Hepatocyte (in vitro differentiated cells): ENCODE data around the gene IL17RD. TPM values are rescaled to one million over a fixed set of nuclear protein-coding genes. Genes with fewer than 3 reads are reported as not detected.

Experiments used
- DNase-seq: peaks from one replicate; pipeline ENCODE4 v3.0.0-alpha.2; 2016; ENCODE audit warnings: low spot score
- H2AFZ ChIP-seq: fragments of 200-600 bp; sonication (generic); 2 replicates; pipeline ENCODE4 v1.6.0; 2016; ENCODE audit warnings: antibody characterized with exemption, mild to moderate bottlenecking
- H3K27ac ChIP-seq: fragments of 200-600 bp; sonication (generic); 2 replicates; pipeline ENCODE4 v1.5.1; 2016; ENCODE audit warnings: mild to moderate bottlenecking
- H3K27me3 ChIP-seq: fragments of 200-600 bp; sonication (generic); 2 replicates; pipeline ENCODE4 v1.6.1; 2016
- H3K36me3 ChIP-seq: fragments of 200-600 bp; sonication (generic); replicated peaks from 2 replicates; pipeline ENCODE4 v1.5.1; 2016; ENCODE audit warnings: low read depth; ENCODE audit not compliant: insufficient read depth
- H3K4me1 ChIP-seq: fragments of 200-600 bp; sonication (generic); 2 replicates; pipeline ENCODE4 v1.5.1; 2016; ENCODE audit warnings: mild to moderate bottlenecking, moderate library complexity; ENCODE audit not compliant: insufficient read depth
- H3K4me2 ChIP-seq: fragments of 200-600 bp; sonication (generic); 2 replicates; pipeline ENCODE4 v1.6.0; 2016
- H3K4me3 ChIP-seq: fragments of 200-600 bp; sonication (generic); 2 replicates; pipeline ENCODE4 v1.5.1; 2016; ENCODE audit warnings: mild to moderate bottlenecking
- H3K79me2 ChIP-seq: fragments of 200-600 bp; sonication (generic); 2 replicates; pipeline ENCODE4 v1.6.0; 2017; ENCODE audit warnings: mild to moderate bottlenecking
- H3K9me2 ChIP-seq: fragments of 200-600 bp; sonication (generic); replicated peaks from 2 replicates; pipeline ENCODE4 v1.6.0; 2017; ENCODE audit warnings: mild to moderate bottlenecking; ENCODE audit not compliant: insufficient read depth
- H3K9me3 ChIP-seq: fragments of 200-600 bp; sonication (generic); 2 replicates; pipeline ENCODE4 v1.5.1; 2016; ENCODE audit warnings: low read depth, mild to moderate bottlenecking
- H4K20me1 ChIP-seq: fragments of 200-600 bp; sonication (generic); 2 replicates; pipeline ENCODE4 v1.6.0; 2016; ENCODE audit warnings: mild to moderate bottlenecking; ENCODE audit not compliant: insufficient read depth, poor library complexity, severe bottlenecking
- EZH2 ChIP-seq: fragments of 200-600 bp; sonication (generic); IDR thresholded peaks from 2 replicates; pipeline ENCODE4 v1.6.1; 2016; ENCODE audit warnings: antibody characterized with exemption, mild to moderate bottlenecking, borderline replicate concordance
- EZH2phosphoT487 ChIP-seq: fragments of 200-600 bp; sonication (generic); IDR thresholded peaks from one replicate; pipeline ENCODE4 v1.6.1; 2018; ENCODE audit warnings: antibody characterized with exemption, mild to moderate bottlenecking, low read depth, moderate library complexity; ENCODE audit not compliant: unreplicated experiment, severe bottlenecking
- WGBS: methylation state at CpG from one replicate; pipeline ENCODE4 v1.1.6; 2016; ENCODE audit warnings: low lambda C conversion rate; ENCODE audit errors: missing lambda C conversion rate; 5-methylcytosine and 5-hydroxymethylcytosine counted together
- polyA plus RNA-seq: library from polyadenylated mRNA; unstranded; fragments of >200 nt; fragmentation: Nextera tagmentation; extraction: Ambion mirVana; gene quantifications from 2 replicates; pipeline ENCODE4 v1.2.1, GENCODE V29; 2016
- total RNA-seq: library from RNA; depleted of rRNA; stranded (reverse); fragments of >200 nt; gene quantifications from 2 replicates; pipeline ENCODE4 v1.2.3, GENCODE V29; 2014
- TF ChIP-seq, protein P1 (sequence below): fragments of 200-600 bp; sonication (generic); IDR thresholded peaks from 2 replicates; pipeline ENCODE4 v1.5.1; 2016; ENCODE audit warnings: antibody characterized with exemption, mild to moderate bottlenecking; ENCODE audit not compliant: poor library complexity

Gene IL17RD
- total and polyA plus RNA-seq, 2 experiments from 2014 or later: 1.7 to 6.2 TPM

DNA sequence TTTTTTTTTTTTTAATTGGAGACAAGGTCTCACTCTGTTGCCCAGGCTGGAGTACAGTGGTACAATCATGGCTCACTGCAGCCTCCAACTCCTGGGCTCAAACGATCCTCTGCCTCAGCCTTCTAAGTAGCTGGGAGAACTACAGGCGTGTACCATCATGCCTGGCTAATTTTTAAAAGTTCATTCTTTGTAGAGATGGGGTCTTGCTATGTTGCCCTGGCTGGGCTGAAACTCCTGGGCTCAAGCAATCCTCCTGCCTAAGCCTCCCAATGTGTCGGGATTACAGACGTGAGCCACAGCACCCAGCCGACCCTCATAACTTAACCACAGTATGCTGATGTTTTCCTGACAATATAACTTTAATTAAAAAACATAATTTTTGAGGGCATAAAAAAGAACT is 24.3 kb downstream of the IL17RD start:
- H4K20me1 ChIP-seq: no peaks in the 10 kb centered on the region
- no peak for DNase-seq
- TF ChIP-seq, protein P1, sequence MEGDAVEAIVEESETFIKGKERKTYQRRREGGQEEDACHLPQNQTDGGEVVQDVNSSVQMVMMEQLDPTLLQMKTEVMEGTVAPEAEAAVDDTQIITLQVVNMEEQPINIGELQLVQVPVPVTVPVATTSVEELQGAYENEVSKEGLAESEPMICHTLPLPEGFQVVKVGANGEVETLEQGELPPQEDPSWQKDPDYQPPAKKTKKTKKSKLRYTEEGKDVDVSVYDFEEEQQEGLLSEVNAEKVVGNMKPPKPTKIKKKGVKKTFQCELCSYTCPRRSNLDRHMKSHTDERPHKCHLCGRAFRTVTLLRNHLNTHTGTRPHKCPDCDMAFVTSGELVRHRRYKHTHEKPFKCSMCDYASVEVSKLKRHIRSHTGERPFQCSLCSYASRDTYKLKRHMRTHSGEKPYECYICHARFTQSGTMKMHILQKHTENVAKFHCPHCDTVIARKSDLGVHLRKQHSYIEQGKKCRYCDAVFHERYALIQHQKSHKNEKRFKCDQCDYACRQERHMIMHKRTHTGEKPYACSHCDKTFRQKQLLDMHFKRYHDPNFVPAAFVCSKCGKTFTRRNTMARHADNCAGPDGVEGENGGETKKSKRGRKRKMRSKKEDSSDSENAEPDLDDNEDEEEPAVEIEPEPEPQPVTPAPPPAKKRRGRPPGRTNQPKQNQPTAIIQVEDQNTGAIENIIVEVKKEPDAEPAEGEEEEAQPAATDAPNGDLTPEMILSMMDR: no peak
- no peak for TF ChIP-seq EZH2
- no peak for TF ChIP-seq EZH2phosphoT487
- no peaks in the 10 kb centered on the region for H3K9me2 ChIP-seq
- no peak overlapping the region for H2AFZ ChIP-seq
- H3K27me3 ChIP-seq: no peaks in the 10 kb centered on the region
- 97% methylated on average over 5 of the region's 5 CpGs for WGBS
- H3K4me1 ChIP-seq: peaks cover 10% of the 10 kb centered on the region
- H3K4me3 ChIP-seq: no peak overlapping the region
- H3K4me2 ChIP-seq: no peak overlapping the region
- H3K9me3 ChIP-seq: no peaks in the 10 kb centered on the region
- no peak overlapping the region for H3K27ac ChIP-seq
- no peaks in the 10 kb centered on the region for H3K79me2 ChIP-seq
- no peaks in the 10 kb centered on the region for H3K36me3 ChIP-seq

DNA sequence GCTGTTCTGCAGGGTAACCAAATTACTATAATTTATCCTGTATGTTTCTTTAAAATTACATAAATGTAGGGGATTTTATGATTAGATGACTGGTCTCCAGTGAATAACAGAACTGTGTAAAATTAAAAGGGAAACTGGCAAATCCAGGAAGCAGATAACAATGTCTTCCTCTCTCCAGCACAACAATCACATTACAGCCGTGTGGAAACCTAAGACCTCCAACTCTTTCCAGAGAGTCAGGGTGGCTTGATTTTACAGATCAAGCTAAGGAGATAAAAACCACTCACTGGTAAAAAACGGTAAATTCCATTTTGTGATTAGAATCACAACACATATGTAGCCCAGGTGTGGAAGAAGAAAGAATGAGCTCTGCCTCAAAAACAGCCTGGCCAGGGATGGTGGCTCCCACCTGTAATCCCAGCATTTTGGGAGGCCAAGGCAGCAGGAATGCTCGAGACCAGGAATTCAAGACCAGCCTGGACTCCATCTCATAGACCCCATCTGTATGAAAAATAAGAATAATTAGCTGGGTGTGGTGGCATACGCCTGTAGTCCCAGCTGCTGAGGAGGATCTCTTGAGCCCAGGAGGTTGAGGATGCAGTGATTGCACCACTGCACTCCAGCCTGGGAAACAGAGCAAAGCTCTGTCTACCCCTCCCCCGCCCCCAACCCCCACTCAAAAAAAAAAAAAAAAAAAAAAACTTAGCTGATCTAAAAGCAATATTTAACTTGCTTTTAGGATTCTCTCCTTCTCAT is 29.0 kb downstream of the IL17RD start:
- Histone ChIP-seq H4K20me1 (no peaks in the 10 kb centered on the region), H3K79me2 (no peaks in the 10 kb centered on the region), H3K9me3 (no peaks in the 10 kb centered on the region), H3K4me2 (no peak overlapping the region), H3K4me3 (no peak overlapping the region), H3K27ac (no peak overlapping the region), H3K27me3 (no peaks in the 10 kb centered on the region), H2AFZ (no peak overlapping the region), H3K9me2 (no peaks in the 10 kb centered on the region), H3K36me3 (no peaks in the 10 kb centered on the region), H3K4me1 (peaks cover 6% of the 10 kb centered on the region)
- no peak for TF ChIP-seq EZH2phosphoT487
- TF ChIP-seq, protein P1: no peak
- TF ChIP-seq EZH2: no peak
- 76% methylated on average over 4 of the region's 5 CpGs for WGBS
- no peak for DNase-seq

DNA sequence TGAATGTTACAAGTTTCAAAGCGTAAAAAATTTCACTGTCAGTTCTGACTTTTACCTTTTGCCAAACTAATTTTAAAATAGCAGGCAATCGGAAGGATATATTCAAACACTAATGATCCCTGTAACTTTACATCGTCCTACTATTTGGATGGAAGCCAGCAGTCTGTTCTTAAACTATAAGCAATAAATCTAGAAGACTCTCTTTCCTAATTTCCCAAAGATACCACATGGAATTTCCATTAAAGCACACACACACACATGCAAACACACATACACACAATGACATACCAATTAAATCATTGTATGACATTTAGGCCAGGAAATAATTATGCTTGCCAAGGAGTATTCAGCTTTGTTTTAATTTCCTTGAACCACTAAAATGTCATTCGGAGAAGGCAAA is 32.0 kb downstream of the IL17RD start:
- Histone ChIP-seq H2AFZ (no peak overlapping the region), H3K4me1 (peaks cover 31% of the 10 kb centered on the region), H3K4me2 (no peak overlapping the region), H3K27me3 (no peaks in the 10 kb centered on the region), H3K36me3 (no peaks in the 10 kb centered on the region), H3K4me3 (no peak overlapping the region), H3K9me2 (no peaks in the 10 kb centered on the region), H3K27ac (no peak overlapping the region), H3K9me3 (no peaks in the 10 kb centered on the region), H4K20me1 (no peaks in the 10 kb centered on the region), H3K79me2 (no peaks in the 10 kb centered on the region)
- WGBS: 66% methylated on average over 4 of the region's 4 CpGs
- TF ChIP-seq EZH2phosphoT487 (no peak), EZH2 (no peak)
- TF ChIP-seq, protein P1: no peak
- DNase-seq: no peak
